Right ventricle myocardium superior (tissue), 1 donor: ENCODE data around the gene ARHGAP35. TPM values are rescaled to one million over a fixed set of nuclear protein-coding genes. Genes with fewer than 3 reads are reported as not detected.
"Not testable (repeated sequence)": the region's sequence is repeated elsewhere in the genome, so short reads cannot be mapped to it uniquely, and the experiment has no call there.

Experiments
- ATAC-seq: fragments of 200-7000 bp; cut with Tn5 transposase; one replicate; pipeline ENCODE4 v1.9.1; 2020; ENCODE audit warnings: mild to moderate bottlenecking; ENCODE audit not compliant: poor library complexity
- DNase-seq: peaks from one replicate; pipeline ENCODE4 v3.0.0-alpha.2; 2020
- intact Hi-C: fragments of 100-400 bp; cut with DNase I; formaldehyde crosslinking; loops from one replicate; pipeline ENCODE4 v1.11.2; 2022
- long read RNA-seq: library from polyadenylated mRNA; unstranded; transcript quantifications from one replicate; pipeline ENCODE4 v2.0.0, GENCODE V29; 2021
- total RNA-seq: library from RNA; stranded (reverse); fragmentation: NEBNext Ultra II Directional; extraction: Animal tissue kit (Norgen Biotek cat#: 25700); gene quantifications from one replicate; pipeline ENCODE4 v1.2.1, GENCODE V29; 2021
- donor health status: DM: no; HTN: yes; CAD: no; lungs with severe emphysema.

The ARHGAP35 gene
- total RNA-seq: 62.6 TPM
- long read RNA-seq, full-length matches to known transcripts: 7 of 126 reads
- long read RNA-seq, partial matches to known transcripts: 111 of 126 reads
- long read RNA-seq, other reads (novel, unspliced or antisense): 8 of 126 reads

DNA sequence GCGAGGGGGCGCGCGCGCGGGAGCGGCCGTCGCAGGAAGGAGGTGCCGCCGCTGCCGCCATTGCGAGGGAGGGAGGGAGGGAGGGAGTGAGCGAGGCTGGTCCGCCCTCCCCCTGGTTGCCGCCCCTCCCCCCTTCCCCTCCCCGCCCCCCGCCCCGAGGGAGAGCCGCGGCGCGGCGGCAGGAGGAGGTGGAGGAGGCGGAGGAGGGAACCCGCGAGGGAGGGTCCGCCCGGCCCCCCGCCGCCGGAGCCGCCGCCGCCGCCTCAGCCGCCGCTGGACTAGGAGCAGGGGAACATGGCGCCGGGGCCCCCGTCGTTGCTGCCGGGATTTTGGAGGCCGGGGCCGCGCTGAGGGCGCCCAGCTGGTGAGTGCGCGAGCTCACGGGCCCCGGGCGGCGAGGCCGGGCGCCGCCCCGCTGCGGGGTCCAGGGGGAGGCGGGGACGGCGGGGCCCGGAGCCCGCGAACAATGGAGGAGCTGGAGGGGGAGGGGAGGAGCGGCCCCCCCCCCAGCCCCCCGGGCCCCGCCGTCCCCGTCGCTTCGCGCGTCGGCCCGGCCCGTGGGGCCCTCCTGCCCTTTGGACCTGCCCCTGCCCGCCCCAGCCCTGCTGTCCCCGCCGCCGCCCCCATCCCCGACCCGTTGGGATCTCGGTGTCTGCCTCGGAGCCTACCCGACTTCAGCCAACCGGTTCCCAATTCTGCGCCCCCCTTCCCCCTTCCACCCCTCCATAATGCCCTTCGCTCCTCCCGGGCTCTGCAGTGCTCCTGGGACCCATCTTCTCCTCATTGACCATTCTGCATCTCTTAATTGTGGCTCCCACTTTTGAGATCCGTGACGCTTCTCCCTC lies at the start of gene ARHGAP35:
Gene ARHGAP35, plus strand, starts transcription at position 152 of the 845 bp plus-strand sequence. CDS start 57,679 bp downstream, outside the sequence.
- ATAC-seq: no peak
- intact Hi-C loops: loop anchor here (2.0 kb wide), 1 partner anchor 132 kb away; no protein-coding TSS in a partner anchor
- DNase-seq: peak; percentile 76

DNA sequence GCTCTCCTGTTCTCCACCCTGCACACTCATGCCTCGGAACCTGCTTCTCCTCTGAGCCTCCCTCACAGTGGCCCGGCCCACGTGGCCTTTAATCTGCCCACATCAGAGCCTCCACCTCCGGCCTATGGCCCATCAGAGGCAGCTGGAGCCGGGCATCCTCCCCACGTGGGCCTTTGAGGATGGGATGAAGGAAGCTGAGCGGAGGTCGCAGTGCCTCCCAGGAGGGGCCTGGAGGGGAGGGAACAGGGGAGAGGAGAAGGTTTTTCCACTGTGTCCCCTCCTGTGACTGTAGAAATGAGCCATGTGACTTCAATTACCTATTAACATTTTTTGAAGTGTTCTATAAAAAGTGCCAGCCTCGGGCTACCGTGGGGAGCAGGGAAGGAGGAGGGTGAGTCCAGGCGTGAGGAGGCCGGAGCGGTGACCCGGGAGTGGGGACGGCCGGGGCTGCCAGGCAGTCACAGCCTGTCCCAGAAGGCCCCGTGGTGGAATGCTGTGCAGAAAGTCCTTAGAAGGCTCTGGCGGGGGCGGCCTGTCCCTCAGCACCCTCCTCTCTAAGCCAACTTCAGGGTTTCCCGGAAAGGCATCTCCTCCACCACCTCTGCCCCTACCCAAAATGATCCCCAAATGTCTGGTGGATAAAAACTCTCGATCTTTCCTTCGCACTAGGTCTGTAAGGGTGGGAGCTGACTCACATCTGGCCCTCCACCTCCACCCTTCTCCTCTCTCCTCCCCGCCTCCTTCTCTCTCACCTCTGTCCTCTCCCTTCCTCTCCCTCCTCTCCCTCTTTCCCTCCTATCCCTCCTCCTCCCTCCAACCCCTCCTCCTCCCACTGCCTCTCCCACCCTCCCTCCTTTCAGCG lies 47.6 kb upstream of the ARHGAP35 start:
- peak; percentile 49 for ATAC-seq
- intact Hi-C loops: no loop called here
- DNase-seq: no peak

DNA sequence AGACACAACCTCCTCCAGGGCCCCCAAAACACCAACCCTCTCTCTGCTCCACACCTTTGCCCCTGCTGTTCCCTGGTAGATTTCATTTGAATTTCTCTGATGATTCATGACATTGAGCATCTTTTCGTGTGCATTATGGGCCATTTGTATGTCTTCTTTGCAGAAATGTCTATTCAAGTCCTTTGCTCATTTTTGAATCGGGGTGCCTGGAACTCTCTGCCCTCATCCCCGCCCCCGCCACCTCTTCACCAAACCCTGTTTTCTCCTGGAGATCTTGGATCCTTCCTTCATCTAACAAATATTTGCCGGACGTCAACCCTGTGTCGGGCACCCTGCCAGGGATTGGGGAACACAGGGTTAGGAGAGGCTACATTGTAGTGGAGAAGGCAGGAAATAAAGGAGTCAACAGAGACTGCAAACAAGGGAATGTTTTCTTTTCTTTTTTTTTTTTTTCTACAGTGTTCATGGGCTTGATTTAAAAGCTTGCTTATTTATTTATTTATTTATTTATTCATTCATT lies 46.9 kb upstream of the ARHGAP35 start:
- intact Hi-C loops: no loop called here
- DNase-seq: peak; percentile 79
- ATAC-seq: peak; percentile 75

DNA sequence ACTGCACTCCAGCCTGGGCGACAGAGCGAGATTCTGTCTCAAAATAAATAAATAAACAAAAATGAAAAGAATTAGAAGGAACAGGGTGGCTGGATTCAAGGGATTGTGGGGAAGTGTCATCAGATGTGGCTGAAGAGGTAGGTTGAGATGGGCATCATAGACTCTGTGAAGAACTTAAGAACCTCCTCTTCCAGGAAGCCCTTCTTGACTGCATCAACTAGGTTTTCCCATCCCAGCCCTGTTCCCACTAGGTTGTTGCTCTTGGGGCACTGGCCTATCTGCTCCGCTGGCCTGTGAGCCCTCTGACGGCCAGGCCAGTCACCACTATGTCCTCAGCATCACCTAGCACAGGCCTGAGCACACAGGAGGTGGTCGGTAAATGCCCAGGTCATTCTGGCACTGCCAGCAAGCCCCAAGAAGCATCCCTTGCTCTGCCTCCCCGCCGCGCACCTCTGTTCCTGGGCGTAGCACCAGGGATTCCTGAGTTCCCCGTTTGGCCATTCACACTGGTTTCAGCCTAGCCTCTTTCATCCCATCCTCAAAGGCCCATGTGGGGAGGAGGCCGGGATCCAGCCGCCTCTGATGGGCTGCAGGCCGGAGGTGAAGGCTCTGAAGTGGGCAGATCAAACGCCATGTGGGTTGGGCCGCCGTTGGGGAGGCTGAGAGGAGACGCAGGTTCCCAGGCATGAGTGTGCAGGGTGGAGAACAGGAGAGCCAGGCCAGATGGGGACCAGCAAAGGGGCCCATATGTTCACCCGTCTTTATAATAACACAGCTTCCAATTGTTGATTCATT lies 44.8 kb upstream of the ARHGAP35 start:
- DNase-seq (no peak), ATAC-seq (no peak)
- intact Hi-C loops: no loop called here

DNA sequence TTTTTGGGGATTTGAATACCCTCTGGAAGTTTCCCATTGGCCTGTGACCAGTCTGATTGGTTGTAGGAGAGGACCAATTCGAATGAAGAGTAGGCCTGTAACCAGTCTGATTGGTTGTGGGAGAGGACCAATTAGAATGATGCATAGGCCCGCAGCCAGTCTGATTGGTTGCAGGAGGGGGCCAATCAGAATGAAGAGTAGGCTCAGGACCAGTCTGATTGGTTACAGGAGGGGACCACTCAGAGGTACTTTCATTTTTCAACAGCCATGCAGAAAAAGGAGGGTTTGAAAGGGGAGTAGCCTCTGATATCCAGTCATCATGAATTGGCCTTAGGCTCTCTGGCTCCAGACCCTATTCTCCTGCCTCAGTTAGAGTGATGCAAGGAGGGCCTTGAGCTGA lies 42.0 kb upstream of the ARHGAP35 start:
- no peak for ATAC-seq
- DNase-seq: no peak
- intact Hi-C loops: no loop called here

DNA sequence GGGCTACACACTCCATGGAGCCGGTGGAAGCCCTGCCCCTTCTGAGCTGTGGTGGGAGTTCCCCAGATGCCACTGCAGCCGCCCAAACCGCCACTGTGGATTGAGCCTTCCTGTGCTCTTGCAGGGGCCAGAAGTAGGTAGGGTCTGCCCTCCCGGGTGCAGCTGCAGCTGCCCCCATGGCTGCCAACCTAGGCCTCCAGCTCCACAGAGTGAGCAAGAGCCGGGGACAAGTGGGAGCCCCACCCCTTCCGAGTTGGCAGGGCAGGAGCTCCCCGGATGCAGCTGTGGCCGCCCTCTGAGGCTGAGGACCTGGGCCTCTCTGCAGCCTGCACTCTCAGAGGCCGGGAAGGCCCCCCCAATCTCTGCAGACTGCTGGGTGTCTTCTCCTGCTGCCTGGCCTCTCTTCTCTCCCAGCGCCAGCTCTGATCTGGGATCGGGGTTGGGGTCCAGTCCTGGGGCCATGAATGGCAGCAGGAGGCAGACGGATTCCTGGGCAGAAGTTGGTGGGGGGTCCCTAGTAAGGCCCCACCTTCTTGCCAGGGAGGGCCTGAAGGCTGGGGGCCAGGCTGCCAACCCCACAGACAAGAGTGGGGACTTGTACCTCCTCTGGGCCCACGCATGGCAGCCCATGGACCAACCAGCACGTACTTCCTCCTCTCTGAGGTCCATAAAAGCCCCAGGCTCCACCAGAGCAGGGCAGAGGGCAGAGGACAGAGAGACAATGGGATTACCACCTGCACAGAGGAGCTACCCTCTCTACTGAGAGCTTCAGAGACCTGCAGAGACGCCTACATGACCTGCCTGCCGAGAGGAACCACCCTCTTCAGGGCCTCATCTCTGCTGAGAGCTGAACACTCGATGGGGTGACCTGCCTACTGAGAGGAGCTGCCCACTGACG lies 39.0 kb upstream of the ARHGAP35 start:
- intact Hi-C loops: no loop called here
- ATAC-seq: peak; percentile 50

DNA sequence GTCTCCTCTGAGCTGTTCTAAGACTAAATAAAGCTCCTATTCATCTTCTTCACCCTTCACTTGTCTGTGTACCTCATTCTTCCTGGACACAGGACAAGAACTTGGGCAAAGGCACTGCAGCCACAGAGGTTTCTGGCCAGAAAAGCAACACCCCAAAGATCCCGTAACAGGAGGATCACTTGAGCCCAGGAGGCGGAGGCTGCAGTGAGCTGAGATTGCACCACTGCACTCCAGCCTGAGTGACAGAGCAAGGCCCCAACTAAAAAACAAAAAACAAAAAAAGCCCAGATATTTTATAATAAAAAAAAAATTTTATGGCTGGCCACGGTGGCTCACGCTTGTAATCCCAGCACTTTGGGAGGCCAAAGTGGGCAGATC lies 38.4 kb upstream of the ARHGAP35 start:
- peak; percentile 10 for DNase-seq
- intact Hi-C loops, ATAC-seq: not testable (repeated sequence)

More for the DNA sequence above, 39.0 kb upstream of the ARHGAP35 start:
- peak; percentile 55 for DNase-seq

DNA sequence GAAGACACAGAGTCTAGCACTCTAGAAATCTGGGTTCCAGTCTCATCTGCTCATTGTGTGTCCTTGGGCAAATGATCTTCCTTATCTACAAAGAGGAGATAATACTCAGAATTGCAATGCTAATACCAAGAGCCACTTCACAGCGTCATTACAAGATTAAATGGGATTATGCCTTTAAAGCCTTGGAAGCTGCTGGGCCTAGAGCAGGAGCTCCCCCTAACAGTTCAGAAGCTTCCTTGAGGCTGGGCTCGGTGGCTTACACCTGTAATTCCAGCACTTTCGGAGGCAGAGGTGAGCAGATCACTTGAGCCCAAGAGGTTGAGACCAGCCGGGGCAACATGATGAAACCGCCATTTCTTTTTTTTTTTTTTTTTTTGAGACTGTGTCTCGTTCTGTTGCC lies 37.7 kb upstream of the ARHGAP35 start:
- no peak for ATAC-seq
- intact Hi-C loops: no loop called here
- DNase-seq: no peak

DNA sequence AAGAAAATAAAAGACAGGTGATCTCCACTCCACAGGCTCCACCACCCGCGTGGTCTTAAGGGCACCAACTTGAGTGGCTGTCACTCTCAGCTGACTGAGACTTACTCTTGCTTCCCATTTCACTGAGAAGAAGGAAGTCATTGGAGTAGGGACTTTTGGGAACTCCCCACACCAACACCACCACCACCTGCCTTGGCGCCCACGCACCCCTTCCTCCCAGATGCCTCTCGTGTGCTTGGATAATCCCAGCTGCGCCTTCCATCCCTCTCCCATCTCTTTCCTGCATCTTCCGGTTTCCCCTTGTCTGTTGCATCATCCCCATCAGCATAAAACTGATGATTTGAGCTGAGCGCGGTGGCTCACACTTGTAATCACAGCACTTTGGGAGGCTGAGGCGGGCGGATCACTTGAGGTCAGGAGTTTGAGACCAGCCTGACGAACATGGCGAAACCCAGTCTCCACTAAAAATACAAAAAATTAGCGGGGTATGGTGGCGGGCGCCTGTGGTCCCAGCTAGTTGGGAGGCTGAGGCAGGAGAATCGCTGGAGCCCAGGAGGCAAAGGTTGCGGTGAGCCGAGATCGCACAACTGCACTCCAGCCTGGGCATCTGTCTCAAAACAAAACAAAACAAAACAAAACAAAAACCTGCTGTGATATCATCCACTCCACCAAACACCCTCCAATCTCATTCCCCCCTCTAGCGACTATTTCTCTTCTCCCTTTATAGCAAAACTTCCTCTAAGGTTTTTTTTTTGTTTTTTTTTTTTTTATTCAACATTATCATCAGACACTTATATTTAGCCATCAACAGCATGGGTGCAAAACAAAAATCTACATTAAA lies 35.7 kb upstream of the ARHGAP35 start:
- intact Hi-C loops: no loop called here
- peak; percentile 60 for ATAC-seq

DNA sequence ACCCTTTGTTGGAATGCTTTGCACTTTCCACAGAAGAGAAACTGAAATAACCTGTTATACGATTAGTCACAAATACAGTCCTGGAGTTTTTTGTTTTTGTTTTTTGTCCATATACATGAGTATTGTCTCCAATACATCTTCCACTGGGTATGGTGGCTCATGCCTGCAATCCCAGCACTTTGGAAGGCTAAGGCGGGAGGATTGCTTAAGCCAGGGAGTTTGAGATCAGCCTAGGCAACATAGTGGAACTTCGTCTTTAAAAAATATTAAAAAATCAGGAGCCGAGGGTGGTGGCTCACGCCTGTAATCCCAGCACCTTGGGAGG lies 35.1 kb upstream of the ARHGAP35 start:
- ATAC-seq (no peak), DNase-seq (no peak)
- intact Hi-C loops: no loop called here

More for the DNA sequence above, 35.7 kb upstream of the ARHGAP35 start:
- no peak for DNase-seq

DNA sequence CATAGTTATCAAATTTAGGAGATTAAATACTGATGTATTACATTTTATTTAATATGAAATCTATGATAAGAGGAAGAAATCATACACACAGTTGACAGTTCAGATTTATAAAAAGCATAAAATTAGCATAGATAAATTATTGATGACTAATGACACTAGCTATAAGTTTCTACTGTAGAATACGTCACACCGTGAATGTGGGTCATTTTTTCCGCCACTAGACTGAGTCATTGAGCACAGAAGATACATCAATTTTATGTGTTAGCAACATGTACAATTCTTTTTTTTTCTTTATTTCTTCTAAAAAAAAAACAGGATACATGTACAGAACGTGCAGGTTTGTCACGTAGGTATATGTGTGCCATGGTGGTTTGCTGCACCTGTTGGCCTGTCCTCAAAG lies 32.3 kb upstream of the ARHGAP35 start:
- intact Hi-C loops: no loop called here
- ATAC-seq (no peak), DNase-seq (no peak)

DNA sequence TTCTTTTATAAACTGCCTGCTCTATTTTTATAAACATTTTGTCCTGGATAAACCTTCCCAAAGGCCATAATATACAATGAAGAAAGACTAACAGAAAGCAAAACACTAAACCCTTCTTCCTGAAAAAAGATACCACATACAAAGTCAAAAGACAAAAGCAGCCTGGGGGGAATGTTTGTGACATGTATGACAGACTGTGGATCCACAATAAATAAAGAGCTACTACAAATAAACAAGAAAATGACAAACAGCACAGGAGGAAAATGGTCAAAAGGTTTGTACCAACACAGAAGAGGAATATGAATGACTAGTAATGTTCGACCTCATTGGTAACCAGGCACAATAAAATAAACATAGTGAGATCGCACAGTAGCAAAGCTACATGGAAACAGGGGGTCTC lies 29.9 kb upstream of the ARHGAP35 start:
- no peak for ATAC-seq
- intact Hi-C loops: no loop called here
- no peak for DNase-seq

DNA sequence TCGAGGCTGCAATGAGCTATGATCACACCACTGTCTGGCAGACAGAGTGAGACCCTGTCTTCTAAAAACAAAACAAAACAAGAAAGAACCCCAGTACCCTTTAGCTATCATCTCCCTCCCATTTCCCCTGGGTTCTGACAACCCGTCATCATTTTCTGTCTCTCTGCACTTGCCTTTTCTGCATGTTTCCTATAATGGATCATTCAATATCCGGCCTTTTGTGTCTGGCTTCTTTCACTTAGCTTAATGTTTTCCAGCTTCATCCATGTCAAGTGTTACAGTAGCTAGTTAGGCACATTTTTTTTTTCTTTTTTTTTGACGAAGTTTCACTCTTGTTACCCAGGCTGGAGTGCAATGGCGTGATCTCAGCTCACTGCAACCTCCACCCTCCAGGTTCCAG lies 26.7 kb upstream of the ARHGAP35 start:
- no peak for ATAC-seq
- intact Hi-C loops: no loop called here
- DNase-seq: no peak

DNA sequence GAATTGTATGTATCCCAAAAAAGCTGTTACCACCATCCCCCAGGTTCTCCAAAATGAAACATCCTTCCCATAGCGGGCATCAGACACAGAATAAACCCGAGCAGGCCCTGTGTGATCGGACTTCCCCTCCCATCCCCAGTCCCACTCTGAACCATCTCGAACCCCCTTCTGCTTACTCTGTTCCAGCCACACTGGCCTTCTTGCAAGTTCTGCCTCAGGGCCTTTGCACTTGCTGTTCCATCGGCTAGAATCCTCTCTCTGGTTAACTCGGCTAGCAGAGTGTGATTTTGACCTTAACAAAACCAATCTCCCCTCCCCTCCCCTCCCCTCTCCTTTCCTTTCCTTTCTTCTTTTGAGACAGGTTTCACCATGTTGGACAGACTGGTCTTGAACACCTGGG lies 25.8 kb upstream of the ARHGAP35 start:
- intact Hi-C loops: loop anchor here (5.0 kb wide), 1 partner anchor 58 kb away; no protein-coding TSS in a partner anchor
- no peak for ATAC-seq
- no peak for DNase-seq

DNA sequence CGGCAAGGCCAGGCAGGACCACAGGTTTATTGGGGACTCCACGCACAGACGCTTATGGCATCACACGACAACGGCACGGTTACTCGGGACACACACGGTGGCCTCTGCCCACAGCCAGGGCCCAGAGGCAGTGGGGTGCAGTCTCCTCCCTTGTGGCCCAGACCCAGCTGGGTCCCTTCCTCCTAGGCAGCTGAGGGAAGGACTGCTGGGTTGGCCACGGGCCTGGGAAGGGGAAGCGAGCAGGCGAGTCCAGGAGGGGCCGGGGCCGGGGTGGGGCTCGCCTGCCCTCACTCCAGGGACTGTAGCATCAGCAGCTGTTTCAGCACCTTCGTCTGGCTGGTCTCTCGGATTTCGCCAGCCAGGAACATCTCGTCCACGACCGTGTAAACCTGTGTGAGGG lies 22.6 kb upstream of the ARHGAP35 start:
- DNase-seq (peak; percentile 47), ATAC-seq (no peak)
- intact Hi-C loops: loop anchor here (5.0 kb wide), 1 partner anchor 61 kb away; no protein-coding TSS in a partner anchor

DNA sequence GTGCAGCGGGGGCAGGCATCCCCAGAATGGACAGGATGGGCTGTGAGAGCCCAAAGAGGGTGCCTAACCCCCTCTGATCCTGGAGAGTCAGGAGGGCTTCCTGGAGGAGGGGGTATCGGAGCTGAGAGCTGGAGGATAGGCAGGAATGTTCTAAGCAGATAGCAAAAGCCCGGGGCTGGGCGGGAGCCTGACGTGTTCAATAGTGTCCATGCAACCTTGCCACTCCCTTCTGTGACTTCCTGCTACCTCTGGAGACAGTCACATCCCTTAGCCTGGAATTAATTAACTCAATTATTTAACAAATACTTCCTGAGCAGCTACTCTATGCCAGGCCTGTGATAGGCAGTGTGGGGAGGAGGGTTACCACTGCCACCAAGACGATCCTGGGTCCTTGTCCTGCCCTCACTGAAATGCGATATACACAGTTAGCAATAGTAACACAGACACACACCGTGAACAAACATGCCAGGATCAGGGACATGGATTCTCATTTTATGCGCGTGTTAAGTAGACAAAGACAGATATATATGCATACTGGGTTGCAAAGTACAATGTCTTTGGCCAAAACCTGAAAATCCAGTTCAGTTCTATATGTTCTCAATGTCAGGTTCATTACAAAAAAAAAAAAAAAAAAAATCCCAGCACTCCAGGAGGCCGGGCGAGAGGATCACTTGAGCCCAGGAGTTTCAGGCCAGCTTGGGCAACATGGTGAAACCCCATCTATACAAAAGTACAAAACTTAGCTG lies 20.9 kb upstream of the ARHGAP35 start:
- intact Hi-C loops: loop anchor here (1.0 to 5.0 kb wide), 2 partner anchors 63 to 83 kb away; no protein-coding TSS in a partner anchor

More for the DNA sequence above, 20.9 kb upstream of the ARHGAP35 start:
- ATAC-seq (no peak), DNase-seq (no peak)
